ENCODE data around the gene SUCLG1. TPM values are rescaled to one million over a fixed set of nuclear protein-coding genes. Genes with fewer than 3 reads are reported as not detected.
"Not testable (repeated sequence)": the region's sequence is repeated elsewhere in the genome, so short reads cannot be mapped to it uniquely, and the experiment has no call there.

SUCLG1 gene
- total and polyA plus RNA-seq, 2 of the 4 experiments (the other 2 are of a cell fraction) = 50.5 to 52.7 TPM

DNA sequence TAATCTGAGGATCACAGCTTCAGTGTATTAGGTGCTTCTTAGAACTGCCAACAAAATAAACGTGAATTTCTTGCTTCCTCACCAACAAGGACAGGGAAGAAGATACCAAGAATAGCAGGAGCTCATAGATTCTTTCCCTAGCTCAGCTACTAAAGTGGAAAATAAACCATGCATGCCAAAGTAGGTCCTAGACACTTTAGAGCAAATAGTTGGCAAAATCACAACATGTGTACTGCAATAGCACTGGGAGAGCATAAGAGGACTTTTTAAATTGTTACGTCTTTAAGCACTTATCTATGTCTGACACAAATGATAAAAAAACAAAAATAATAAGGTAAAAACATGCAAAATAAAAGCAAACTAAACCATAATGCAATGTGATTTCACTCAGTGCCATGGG, 49.5 kb downstream of the SUCLG1 start:
- H3K9ac ChIP-seq (ENCODE audit: low read depth, low read length) = no peak overlapping the region
- H3K4me2 ChIP-seq (ENCODE audit: low read depth, low read length) = no peak overlapping the region
- H2AFZ ChIP-seq (replicated peaks; ENCODE audit: low read length, poor library complexity) = no peak overlapping the region
- in situ Hi-C loops (cut with MboI; ENCODE audit: low sequenced_read_pairs) (no loop called here), dilution Hi-C loops (cut with HindIII; ENCODE audit: low sequenced_read_pairs, unreplicated experiment) (no loop called here), intact Hi-C loops (cut with micrococcal nuclease) (no loop called here)
- no peaks in the 10 kb centered on the region for H3K9me3 ChIP-seq (ENCODE audit: control insufficient read depth, insufficient read depth, low read length)
- H2BK120ac ChIP-seq (ENCODE audit: low read depth, low read length) = no peak overlapping the region
- no peak overlapping the region for H2AK5ac ChIP-seq (ENCODE audit: low read depth, low read length)
- no peak overlapping the region for H2BK15ac ChIP-seq (ENCODE audit: low read depth, low read length)
- H3K27ac ChIP-seq (ENCODE audit: insufficient read depth, low read length) = no peak overlapping the region
- no peak overlapping the region for H2BK20ac ChIP-seq (ENCODE audit: low read depth, low read length)
- ChIA-PET POLR2A (ENCODE audit: unreplicated experiment) (no interaction called here), CTCF (interaction anchor here (1.4 kb wide), 1 partner anchor 16 kb away, joined by 3 read pairs; no protein-coding TSS in a partner anchor)
- no peak for DNase-seq
- H3K9me1 ChIP-seq (ENCODE audit: insufficient read depth, low read length) = no peaks in the 10 kb centered on the region
- H3K4me3 ChIP-seq (ENCODE audit: insufficient read depth, low read depth, low read length) = no peak overlapping the region
- TF ChIP-seq, protein P1, sequence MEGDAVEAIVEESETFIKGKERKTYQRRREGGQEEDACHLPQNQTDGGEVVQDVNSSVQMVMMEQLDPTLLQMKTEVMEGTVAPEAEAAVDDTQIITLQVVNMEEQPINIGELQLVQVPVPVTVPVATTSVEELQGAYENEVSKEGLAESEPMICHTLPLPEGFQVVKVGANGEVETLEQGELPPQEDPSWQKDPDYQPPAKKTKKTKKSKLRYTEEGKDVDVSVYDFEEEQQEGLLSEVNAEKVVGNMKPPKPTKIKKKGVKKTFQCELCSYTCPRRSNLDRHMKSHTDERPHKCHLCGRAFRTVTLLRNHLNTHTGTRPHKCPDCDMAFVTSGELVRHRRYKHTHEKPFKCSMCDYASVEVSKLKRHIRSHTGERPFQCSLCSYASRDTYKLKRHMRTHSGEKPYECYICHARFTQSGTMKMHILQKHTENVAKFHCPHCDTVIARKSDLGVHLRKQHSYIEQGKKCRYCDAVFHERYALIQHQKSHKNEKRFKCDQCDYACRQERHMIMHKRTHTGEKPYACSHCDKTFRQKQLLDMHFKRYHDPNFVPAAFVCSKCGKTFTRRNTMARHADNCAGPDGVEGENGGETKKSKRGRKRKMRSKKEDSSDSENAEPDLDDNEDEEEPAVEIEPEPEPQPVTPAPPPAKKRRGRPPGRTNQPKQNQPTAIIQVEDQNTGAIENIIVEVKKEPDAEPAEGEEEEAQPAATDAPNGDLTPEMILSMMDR (conservative IDR thresholded peaks at IDR 0.05; ENCODE audit: low read depth, low read length) = no peak
- TF ChIP-seq RCOR1 (IDR thresholded peaks at IDR 0.05; ENCODE audit: insufficient replicate concordance, low read length) = no peak
- TF ChIP-seq MXI1 (IDR thresholded peaks at IDR 0.05; ENCODE audit: borderline replicate concordance, low read depth, low read length) = no peak
- no peak for TF ChIP-seq MAZ (IDR thresholded peaks at IDR 0.05; ENCODE audit: borderline replicate concordance, low read depth, low read length)
- H3K18ac ChIP-seq (ENCODE audit: low read depth, low read length) = no peak overlapping the region
- H3K79me1 ChIP-seq (ENCODE audit: low read depth in 1 of 2, low read length in 2 of 2) = no peaks in the 10 kb centered on the region
- H2BK5ac ChIP-seq (ENCODE audit: low read depth, low read length, poor library complexity, severe bottlenecking) = no peak overlapping the region
- no peak overlapping the region for H4K8ac ChIP-seq (ENCODE audit: low read depth in 2 of 2, low read length in 2 of 2)
- no peak overlapping the region for H3K23ac ChIP-seq (ENCODE audit: low read depth, low read length)
- no peak overlapping the region for H3K56ac ChIP-seq (ENCODE audit: extremely low read depth, insufficient read depth, low read length)
- H3K4me1 ChIP-seq (ENCODE audit: control insufficient read depth, insufficient read depth, low read length) = no peaks in the 10 kb centered on the region
- no peak overlapping the region for H2AK9ac ChIP-seq (replicated peaks; ENCODE audit: low read depth, low read length, poor library complexity)
- BruUV-seq (replicated peaks) = no TSS peak
- H4K20me1 ChIP-seq (ENCODE audit: insufficient read depth, low read length) = no peaks in the 10 kb centered on the region
- peaks cover 9% of the 10 kb centered on the region for H3K27me3 ChIP-seq (ENCODE audit: control insufficient read depth, insufficient read depth, low read length)
- no CpG with 5 or more reads among the region's 2 CpGs for WGBS, 2 experiments (ENCODE audit: extremely low coverage in 2 of 2, insufficient read length in 1 of 2)
- no peak overlapping the region for H4K5ac ChIP-seq (ENCODE audit: low read depth, low read length)
- H3K4ac ChIP-seq (ENCODE audit: low read depth, low read length) = no peak overlapping the region
- no peak overlapping the region for H4K91ac ChIP-seq (ENCODE audit: insufficient read depth, low read depth, low read length)
- H3K36me3 ChIP-seq (ENCODE audit: control insufficient read depth, insufficient read depth, low read length) = no peaks in the 10 kb centered on the region
- no peak for ATAC-seq (ENCODE audit: low read depth)
- no peak overlapping the region for H3K14ac ChIP-seq (replicated peaks; ENCODE audit: low read depth, low read length)

DNA sequence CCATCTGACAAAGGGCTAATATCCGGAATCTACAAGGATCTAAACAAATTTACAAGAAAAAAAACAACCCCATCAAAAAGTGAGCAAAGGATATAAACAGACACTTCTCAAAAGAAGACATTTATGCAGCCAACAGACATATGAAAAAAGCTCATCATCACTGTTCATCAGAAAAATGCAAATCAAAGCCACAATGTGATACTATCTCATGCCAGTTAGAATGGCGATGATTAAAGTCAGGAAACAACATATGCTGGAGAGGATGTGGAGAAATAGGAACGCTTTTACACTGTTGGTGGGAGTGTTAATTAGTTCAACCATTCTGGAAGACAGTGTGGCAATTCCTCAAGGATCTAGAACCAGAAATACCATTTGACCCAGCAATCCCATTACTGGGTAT, 57.0 kb downstream of the SUCLG1 start:
- H4K91ac ChIP-seq (ENCODE audit: insufficient read depth, low read depth, low read length); H3K36me3 ChIP-seq (ENCODE audit: control insufficient read depth, insufficient read depth, low read length); H3K9me3 ChIP-seq (ENCODE audit: control insufficient read depth, insufficient read depth, low read length); H3K4me1 ChIP-seq (ENCODE audit: control insufficient read depth, insufficient read depth, low read length); H3K79me1 ChIP-seq (ENCODE audit: low read depth in 1 of 2, low read length in 2 of 2); dilution Hi-C loops (cut with HindIII; ENCODE audit: low sequenced_read_pairs, unreplicated experiment); H2BK5ac ChIP-seq (ENCODE audit: low read depth, low read length, poor library complexity, severe bottlenecking); H3K9me1 ChIP-seq (ENCODE audit: insufficient read depth, low read length); BruUV-seq (replicated peaks); H3K9ac ChIP-seq (ENCODE audit: low read depth, low read length); H2AK9ac ChIP-seq (replicated peaks; ENCODE audit: low read depth, low read length, poor library complexity); H2BK20ac ChIP-seq (ENCODE audit: low read depth, low read length); in situ Hi-C loops (cut with MboI; ENCODE audit: low sequenced_read_pairs); H2BK120ac ChIP-seq (ENCODE audit: low read depth, low read length); H3K4me3 ChIP-seq (ENCODE audit: insufficient read depth, low read depth, low read length); H3K18ac ChIP-seq (ENCODE audit: low read depth, low read length); H3K27ac ChIP-seq (ENCODE audit: insufficient read depth, low read length); H3K4ac ChIP-seq (ENCODE audit: low read depth, low read length); H3K27me3 ChIP-seq (ENCODE audit: control insufficient read depth, insufficient read depth, low read length); H2BK15ac ChIP-seq (ENCODE audit: low read depth, low read length); H3K14ac ChIP-seq (replicated peaks; ENCODE audit: low read depth, low read length); H4K20me1 ChIP-seq (ENCODE audit: insufficient read depth, low read length); H3K23ac ChIP-seq (ENCODE audit: low read depth, low read length); H3K56ac ChIP-seq (ENCODE audit: extremely low read depth, insufficient read depth, low read length); intact Hi-C loops (cut with micrococcal nuclease); ATAC-seq (ENCODE audit: low read depth); H2AK5ac ChIP-seq (ENCODE audit: low read depth, low read length); DNase-seq; CTCF ChIA-PET; H4K8ac ChIP-seq (ENCODE audit: low read depth in 2 of 2, low read length in 2 of 2); H3K4me2 ChIP-seq (ENCODE audit: low read depth, low read length); H2AFZ ChIP-seq (replicated peaks; ENCODE audit: low read length, poor library complexity); POLR2A ChIA-PET (ENCODE audit: unreplicated experiment); H4K5ac ChIP-seq (ENCODE audit: low read depth, low read length): not testable (repeated sequence)
- WGBS, 2 experiments (ENCODE audit: extremely low coverage in 2 of 2, insufficient read length in 1 of 2) = no CpG with 5 or more reads among the region's 3 CpGs

All from IMR-90 (cell line).